ENCODE results near the gene OGA.

- TF ChIP-seq TAF1 (IDR thresholded peaks at IDR 0.05; ENCODE audit: low read depth, low read length): no peak
- TF ChIP-seq POLR2A (IDR thresholded peaks at IDR 0.05; ENCODE audit: low read depth, low read length): no peak
- no peak for TF ChIP-seq POLR2AphosphoS5 (IDR thresholded peaks at IDR 0.05; ENCODE audit: low read depth, low read length)
- no peak for TF ChIP-seq POU2F2 (IDR thresholded peaks at IDR 0.05; ENCODE audit: low read depth, low read length)
These were observed 76.3 kb downstream of the OGA start for GRCh38 chr10:101741938-101742337.

Measured in GM12891 (cell line).